SK-N-SH (cell line): ENCODE results near the gene CADPS2. TPM values are rescaled to one million over a fixed set of nuclear protein-coding genes. Genes with fewer than 3 reads are reported as not detected.

Experiments used
- CTCF ChIA-PET: fragments of 300-600, 350-600 bp; formaldehyde crosslinking; extraction: SDS; loops from one replicate; lab custom pipeline; 2021; lab: Yijun Ruan, JAX
- POLR2A ChIA-PET: fragments of 350-600 bp; sonication (Branson Sonifier 250); formaldehyde crosslinking; extraction: SDS; loops from one replicate; lab custom pipeline; 2020; ENCODE audit warnings: antibody characterized with exemption, inconsistent platforms; lab: Yijun Ruan, JAX
- DNase-seq: peaks from one replicate; pipeline ENCODE4 v3.0.0; 2012
- H2AFZ ChIP-seq: fragments of 200-600 bp; sonication (generic); 2 replicates; pipeline ENCODE4 v1.8.1; 2016; ENCODE audit warnings: antibody characterized with exemption, mild to moderate bottlenecking, low read depth
- H3F3A ChIP-seq: fragments of 200-600 bp; sonication (generic); replicated peaks from 2 replicates; pipeline ENCODE3; 2016; ENCODE audit warnings: antibody characterized with exemption, mild to moderate bottlenecking; ENCODE audit not compliant: insufficient read depth
- H3K27ac ChIP-seq, 2 experiments: fragments of 200-500 bp in 1 of 2; fragments of 200-600 bp in 1 of 2; sonication (Bioruptor generic) in 1 of 2; sonication (generic), shearing (Covaris generic) in 1 of 2; 2 replicates each; pipeline versions ENCODE4 v1.5.1 to v1.6.1; 2014 to 2016; ENCODE audit warnings: low read depth in 2 of 2, inconsistent platforms in 1 of 2, low read length in 1 of 2, mild to moderate bottlenecking in 1 of 2, mixed read lengths in 1 of 2
- H3K27me3 ChIP-seq: fragments of 200-600 bp; sonication (generic), shearing (Covaris generic); 2 replicates; pipeline ENCODE4 v1.6.1; 2016; ENCODE audit warnings: mixed run types; ENCODE audit not compliant: insufficient read depth
- H3K36me3 ChIP-seq, 2 experiments: fragments of 200-500 bp in 1 of 2; fragments of 200-600 bp in 1 of 2; sonication (Bioruptor generic) in 1 of 2; sonication (generic) in 1 of 2; replicated peaks in 1 of 2; 2 replicates each; pipeline versions ENCODE3 to v1.5.1; 2014 to 2016; ENCODE audit warnings: low read length in 1 of 2, mild to moderate bottlenecking in 1 of 2; ENCODE audit not compliant: insufficient read depth in 2 of 2, control insufficient read depth in 1 of 2
- H3K4me1 ChIP-seq, 2 experiments: fragments of 200-500 bp in 1 of 2; fragments of 200-600 bp in 1 of 2; sonication (Bioruptor generic) in 1 of 2; sonication (generic), shearing (Covaris generic) in 1 of 2; 2 replicates each; pipeline versions ENCODE4 v1.5.1 to v1.6.1; 2014 to 2016; ENCODE audit warnings: low read depth in 1 of 2, low read length in 1 of 2, mixed run types in 1 of 2; ENCODE audit not compliant: insufficient read depth in 2 of 2, control insufficient read depth in 1 of 2
- H3K4me2 ChIP-seq: fragments of 200-600 bp; sonication (generic), shearing (Covaris generic); 2 replicates; pipeline ENCODE4 v1.6.1; 2017; ENCODE audit warnings: mixed run types
- H3K4me3 ChIP-seq, 2 experiments: fragments of 200-500 bp in 1 of 2; fragments of 200-600 bp in 1 of 2; sonication (Bioruptor generic) in 1 of 2; sonication (generic), shearing (Covaris generic) in 1 of 2; 2 replicates each; pipeline versions ENCODE4 v1.5.1 to v1.8.1; 2014 to 2016; ENCODE audit warnings: low read depth in 2 of 2, inconsistent platforms in 1 of 2, low read length in 1 of 2, mild to moderate bottlenecking in 1 of 2, mixed read lengths in 1 of 2, moderate library complexity in 1 of 2
- H3K79me2 ChIP-seq: fragments of 200-600 bp; sonication (generic); 2 replicates; pipeline ENCODE4 v1.8.1; 2017; ENCODE audit warnings: mild to moderate bottlenecking; ENCODE audit not compliant: insufficient read depth
- H3K9ac ChIP-seq: fragments of 200-600 bp; sonication (generic); 2 replicates; pipeline ENCODE4 v1.6.1; 2017; ENCODE audit warnings: mixed run types
- H3K9me2 ChIP-seq: fragments of 200-600 bp; sonication (generic); 2 replicates; pipeline ENCODE4 v1.6.1; 2017; ENCODE audit warnings: mixed run types
- H3K9me3 ChIP-seq: fragments of 200-600 bp; sonication (generic); 2 replicates; pipeline ENCODE4 v1.6.1; 2017; ENCODE audit warnings: mixed run types, mild to moderate bottlenecking, moderate library complexity
- H4K20me1 ChIP-seq: fragments of 200-600 bp; sonication (generic); 2 replicates; pipeline ENCODE4 v1.6.1; 2017; ENCODE audit warnings: mild to moderate bottlenecking, mixed run types; ENCODE audit not compliant: insufficient read depth
- CHD2 ChIP-seq: fragments of 150-350 bp; IDR thresholded peaks from 2 replicates; pipeline ENCODE4 v1.6.1; 2018; ENCODE audit warnings: low read length; ENCODE audit not compliant: partially characterized antibody
- ELF1 ChIP-seq: IDR thresholded peaks from 2 replicates; pipeline ENCODE4 v1.4.0; 2012
- EP300 ChIP-seq, 2 experiments: IDR thresholded peaks; 2 replicates each; pipeline versions ENCODE4 v1.4.0 to v1.6.1; 2012; ENCODE audit warnings: borderline replicate concordance in 1 of 2, low read depth in 1 of 2, low read length in 1 of 2
- EZH2phosphoT487 ChIP-seq: fragments of 200-600 bp; sonication (generic); IDR thresholded peaks from 2 replicates; pipeline ENCODE4 v1.6.1; 2017; ENCODE audit warnings: low read depth, mixed run types, mild to moderate bottlenecking, antibody characterized with exemption, moderate library complexity, borderline replicate concordance
- FOXJ3 ChIP-seq: sonication (generic); formaldehyde crosslinking; IDR thresholded peaks from 2 replicates; pipeline ENCODE4 v1.5.1; 2020; ENCODE audit warnings: mild to moderate bottlenecking, missing genetic modification reagents
- GABPA ChIP-seq: IDR thresholded peaks from 2 replicates; pipeline ENCODE4 v1.4.0; 2012; ENCODE audit warnings: low read depth, mild to moderate bottlenecking
- GATA2 ChIP-seq: sonication (generic); formaldehyde crosslinking; IDR thresholded peaks from 2 replicates; pipeline ENCODE4 v1.5.0; 2020; ENCODE audit warnings: mild to moderate bottlenecking, missing genetic modification reagents
- IRF3 ChIP-seq: fragments of 150-350 bp; IDR thresholded peaks from 2 replicates; pipeline ENCODE4 v1.6.1; 2016; ENCODE audit warnings: mild to moderate bottlenecking, low read depth, low read length
- JUND ChIP-seq: IDR thresholded peaks from 2 replicates; pipeline ENCODE4 v1.4.0; 2012
- MAX ChIP-seq: IDR thresholded peaks from 2 replicates; pipeline ENCODE4 v1.4.0; 2012; ENCODE audit warnings: low read depth
- NFIC ChIP-seq: IDR thresholded peaks from 2 replicates; pipeline ENCODE4 v1.4.0; 2012; ENCODE audit warnings: borderline replicate concordance
- NRF1 ChIP-seq: IDR thresholded peaks from 2 replicates; pipeline ENCODE4 v1.6.1; 2012; ENCODE audit warnings: low read depth, mild to moderate bottlenecking, low read length
- POLR2AphosphoS5 ChIP-seq: IDR thresholded peaks from 2 replicates; pipeline ENCODE4 v1.6.1; 2012; ENCODE audit warnings: low read depth, low read length
- RCOR1 ChIP-seq: fragments of 150-350 bp; IDR thresholded peaks from 2 replicates; pipeline ENCODE4 v1.6.1; 2017; ENCODE audit warnings: antibody characterized with exemption, low read length
- RFX5 ChIP-seq: IDR thresholded peaks from 2 replicates; pipeline ENCODE4 v1.6.1; 2012; ENCODE audit warnings: mild to moderate bottlenecking, improper control_type of control experiment, low read length
- SIN3A ChIP-seq: IDR thresholded peaks from 2 replicates; pipeline ENCODE4 v1.6.1; 2012; ENCODE audit warnings: low read depth, mild to moderate bottlenecking, low read length, moderate library complexity, borderline replicate concordance
- SMC3 ChIP-seq: IDR thresholded peaks from 2 replicates; pipeline ENCODE4 v1.6.1; 2012; ENCODE audit warnings: low read depth, low read length, improper control_type of control experiment
- TAF1 ChIP-seq: IDR thresholded peaks from 2 replicates; pipeline ENCODE4 v1.6.1; 2012; ENCODE audit warnings: low read depth, mild to moderate bottlenecking, low read length, moderate library complexity, borderline replicate concordance
- TCF12 ChIP-seq: IDR thresholded peaks from 2 replicates; pipeline ENCODE4 v1.4.0; 2012
- TEAD4 ChIP-seq: IDR thresholded peaks from 2 replicates; pipeline ENCODE4 v1.4.0; 2012; ENCODE audit warnings: mild to moderate bottlenecking, borderline replicate concordance; ENCODE audit not compliant: insufficient read depth
- USF1 ChIP-seq: IDR thresholded peaks from 2 replicates; pipeline ENCODE4 v1.4.0; 2012; ENCODE audit warnings: low read depth, borderline replicate concordance
- USF2 ChIP-seq: fragments of 150-350 bp; IDR thresholded peaks from 2 replicates; pipeline ENCODE4 v1.6.1; 2017; ENCODE audit warnings: antibody characterized with exemption, low read length, low read depth, borderline replicate concordance
- ZBTB33 ChIP-seq: IDR thresholded peaks from 2 replicates; pipeline ENCODE4 v1.4.0; 2012; ENCODE audit warnings: low read depth, borderline replicate concordance
- WGBS: methylation state at CpG from one replicate; pipeline ENCODE4 v1.1.6; 2017; ENCODE audit warnings: low lambda C conversion rate; 5-methylcytosine and 5-hydroxymethylcytosine counted together
- polyA plus RNA-seq, 3 experiments: library from polyadenylated mRNA; depleted of rRNA; stranded (reverse); fragments of >200 nt; gene quantifications; 2 replicates each; pipeline ENCODE4 v1.2.3, GENCODE V29; 2012

The CADPS2 gene
- polyA plus RNA-seq, 1 of the 3 experiments (the other 2 are of a cell fraction): 0.05 TPM

- no peaks in the 10 kb centered on the region for H3F3A ChIP-seq
- H3K9ac ChIP-seq: no peak overlapping the region
- no peaks in the 10 kb centered on the region for H4K20me1 ChIP-seq
- no peak for DNase-seq
- TF ChIP-seq CHD2 (no peak), USF2 (no peak), TCF12 (no peak), EZH2phosphoT487 (no peak), GABPA (no peak), FOXJ3 (CRISPR knock-in tag) (no peak), ELF1 (no peak), NRF1 (no peak), EP300 (IDR thresholded peaks at IDR 0.05; ENCODE audit: borderline replicate concordance in 1 of 2, low read depth in 1 of 2, low read length in 1 of 2) (no peak), RFX5 (no peak), POLR2AphosphoS5 (no peak), GATA2 (no peak), SMC3 (no peak), IRF3 (no peak), TAF1 (no peak), JUND (no peak)
- 2% methylated on average over 2 of the region's 2 CpGs for WGBS
- H3K27me3 ChIP-seq: peaks cover 5% of the 10 kb centered on the region; the same call in 1 of the 2 replicates
- H3K4me1 ChIP-seq: no peaks in the 10 kb centered on the region
- no peaks in the 10 kb centered on the region for H3K9me3 ChIP-seq
- H3K36me3 ChIP-seq: no peaks in the 10 kb centered on the region
- H3K27ac ChIP-seq: no peak overlapping the region
- H3K9me2 ChIP-seq: no peaks in the 10 kb centered on the region
- H3K4me2 ChIP-seq: no peak overlapping the region
- H3K4me3 ChIP-seq: no peak overlapping the region
- H3K79me2 ChIP-seq: no peaks in the 10 kb centered on the region
- POLR2A ChIA-PET: no interaction called here
- CTCF ChIA-PET: no interaction called here
- no peak overlapping the region for H2AFZ ChIP-seq
These were observed 425.3 kb downstream of the CADPS2 start for GRCh38 chr7:122460936-122461335.

GRCh38 chr7:122457969-122458368, 428.3 kb downstream of the CADPS2 start:
- ChIA-PET POLR2A (no interaction called here), CTCF (no interaction called here)
- H3K4me3 ChIP-seq: no peak overlapping the region

More at GRCh38 chr7:122457969-122458368, 428.3 kb downstream of the CADPS2 start:
- no peak for DNase-seq
- 3% methylated on average over 3 of the region's 3 CpGs for WGBS
- H2AFZ ChIP-seq: no peak overlapping the region
- H3K79me2 ChIP-seq: no peaks in the 10 kb centered on the region
- no peak for TF ChIP-seq SMC3
- TF ChIP-seq MAX: no peak
- TF ChIP-seq NFIC: no peak
- no peak for TF ChIP-seq EP300 (IDR thresholded peaks at IDR 0.05; ENCODE audit: borderline replicate concordance in 1 of 2, low read depth in 1 of 2, low read length in 1 of 2)
- TF ChIP-seq FOXJ3 (CRISPR knock-in tag): no peak
- no peak for TF ChIP-seq IRF3
- no peak for TF ChIP-seq TEAD4
- TF ChIP-seq SIN3A: no peak
- TF ChIP-seq USF1: no peak
- TF ChIP-seq EZH2phosphoT487: no peak
- TF ChIP-seq POLR2AphosphoS5: no peak
- TF ChIP-seq ELF1: no peak
- no peak for TF ChIP-seq CHD2
- no peak for TF ChIP-seq ZBTB33
- no peak for TF ChIP-seq RCOR1
- TF ChIP-seq, all 33 proteins: peak for 0
- Histone ChIP-seq H3K4me1 (no peaks in the 10 kb centered on the region), H3F3A (no peaks in the 10 kb centered on the region), H3K9me2 (no peaks in the 10 kb centered on the region), H3K4me2 (no peak overlapping the region), H3K9ac (no peak overlapping the region), H3K9me3 (no peaks in the 10 kb centered on the region), H3K27me3 (no peaks in the 10 kb centered on the region), H3K36me3 (no peaks in the 10 kb centered on the region), H4K20me1 (no peaks in the 10 kb centered on the region), H3K27ac (no peak overlapping the region)
